GM19035 (cell line): ENCODE measurements around the gene AP2M1.
"Not testable (repeated sequence)": the region's sequence is repeated elsewhere in the genome, so short reads cannot be mapped to it uniquely, and the experiment has no call there.

ENCODE experiments used
- ATAC-seq: cut with Tn5 transposase; IDR thresholded peaks from one replicate; pipeline ENCODE4 v1.9.1; 2021; ENCODE audit not compliant: unreplicated experiment

Gene AP2M1

GRCh38 chr3:184156522-184156955 lies 18.1 kb upstream of the AP2M1 start:
- no peak for ATAC-seq

GRCh38 chr3:184157206-184157605 lies 17.4 kb upstream of the AP2M1 start:
- ATAC-seq: no peak

- ATAC-seq: no peak
These were observed 16.3 kb upstream of the AP2M1 start for GRCh38 chr3:184158404-184158803.

GRCh38 chr3:184160456-184160855 lies 14.2 kb upstream of the AP2M1 start:
- ATAC-seq: no peak

- ATAC-seq: not testable (repeated sequence)
These were observed 12.0 kb upstream of the AP2M1 start for GRCh38 chr3:184162571-184163070.

- ATAC-seq: no peak
These were observed 9.9 kb upstream of the AP2M1 start for GRCh38 chr3:184164648-184165330.

- ATAC-seq: no peak
These were observed 9.1 kb upstream of the AP2M1 start for GRCh38 chr3:184165543-184165942.

GRCh38 chr3:184166671-184167070 lies 8.0 kb upstream of the AP2M1 start:
- no peak for ATAC-seq

- no peak for ATAC-seq
These were observed 6.9 kb upstream of the AP2M1 start for GRCh38 chr3:184167786-184168185.

GRCh38 chr3:184168363-184169120 lies 6.1 kb upstream of the AP2M1 start:
- ATAC-seq: no peak

- no peak for ATAC-seq
These were observed 4.5 kb upstream of the AP2M1 start for GRCh38 chr3:184169896-184170875.

GRCh38 chr3:184171562-184171961 lies 3.1 kb upstream of the AP2M1 start:
- no peak for ATAC-seq

- no peak for ATAC-seq
These were observed 1.8 kb upstream of the AP2M1 start for GRCh38 chr3:184172681-184173373.

- no peak for ATAC-seq
These were observed 1.3 kb upstream of the AP2M1 start for GRCh38 chr3:184173374-184173722.

- ATAC-seq: peak; percentile 11
These were observed 390 bp upstream of the AP2M1 start for GRCh38 chr3:184174284-184174645.

- ATAC-seq: no peak
These were observed 851 bp downstream of the AP2M1 start for GRCh38 chr3:184175506-184175905.

GRCh38 chr3:184175981-184176376 lies 1.3 kb downstream of the AP2M1 start:
- no peak for ATAC-seq

- no peak for ATAC-seq
These were observed 2.0 kb downstream of the AP2M1 start for GRCh38 chr3:184176377-184177330.

- ATAC-seq: no peak
These were observed 2.7 kb downstream of the AP2M1 start for GRCh38 chr3:184177331-184177731.
